OCI-LY7 (cell line): ENCODE data around the gene STIP1.

ENCODE experiments used
- EZH2phosphoT487 ChIP-seq: fragments of 200-600 bp; sonication (generic); IDR thresholded peaks from 2 replicates; pipeline ENCODE4 v1.6.1; 2018; ENCODE audit warnings: low read depth, borderline replicate concordance, mild to moderate bottlenecking, mixed run types, antibody characterized with exemption, low read length, moderate library complexity, mixed read lengths
- TF ChIP-seq, protein P1 (sequence below): fragments of 200-600 bp; sonication (generic); conservative IDR thresholded peaks from 2 replicates; pipeline ENCODE4 v1.5.1; 2014; ENCODE audit warnings: mild to moderate bottlenecking, antibody characterized with exemption, low read length, moderate library complexity, mixed read lengths

DNA sequence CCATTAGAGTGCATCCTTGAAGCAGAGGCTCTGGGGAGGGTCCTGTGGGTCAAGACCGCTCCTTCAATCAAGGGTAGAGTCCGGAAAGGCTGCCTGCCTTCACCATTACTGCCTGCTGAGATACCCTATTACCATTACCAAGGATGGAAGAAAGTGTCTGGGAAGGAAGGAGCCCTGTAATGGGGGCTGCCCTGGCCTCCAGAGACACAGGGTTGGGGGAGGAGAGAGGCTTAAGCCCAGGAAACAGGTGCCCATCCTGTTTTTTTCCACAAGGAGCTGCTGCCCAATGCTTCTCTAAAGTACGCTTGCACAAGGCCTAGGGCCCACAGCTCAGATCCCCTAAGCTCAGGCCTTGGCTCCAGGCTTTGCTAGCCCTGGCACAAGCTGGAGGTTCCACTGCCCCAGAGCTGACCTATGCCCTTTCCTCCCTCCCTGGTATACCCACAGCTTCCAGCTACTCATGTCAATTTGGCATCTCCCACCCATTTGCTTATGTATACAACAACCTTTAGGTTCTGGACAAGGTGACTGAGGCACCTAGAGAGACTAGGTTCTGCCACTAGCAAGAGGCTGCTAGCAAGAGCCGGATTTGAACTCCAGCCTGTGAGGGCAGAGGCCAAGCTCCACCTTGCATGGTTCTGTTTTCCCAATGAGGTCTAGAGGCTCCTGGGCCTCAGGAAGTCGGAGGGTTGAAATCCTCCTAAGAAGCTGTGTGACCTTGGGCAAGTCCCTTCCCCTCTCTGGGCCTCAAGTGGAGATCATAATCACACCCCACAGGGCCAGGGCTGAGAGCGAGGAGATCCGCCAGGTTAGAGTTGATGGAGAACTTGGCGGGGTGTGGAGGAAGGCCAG is 63.8 kb downstream of the STIP1 start:
- TF ChIP-seq, protein P1, sequence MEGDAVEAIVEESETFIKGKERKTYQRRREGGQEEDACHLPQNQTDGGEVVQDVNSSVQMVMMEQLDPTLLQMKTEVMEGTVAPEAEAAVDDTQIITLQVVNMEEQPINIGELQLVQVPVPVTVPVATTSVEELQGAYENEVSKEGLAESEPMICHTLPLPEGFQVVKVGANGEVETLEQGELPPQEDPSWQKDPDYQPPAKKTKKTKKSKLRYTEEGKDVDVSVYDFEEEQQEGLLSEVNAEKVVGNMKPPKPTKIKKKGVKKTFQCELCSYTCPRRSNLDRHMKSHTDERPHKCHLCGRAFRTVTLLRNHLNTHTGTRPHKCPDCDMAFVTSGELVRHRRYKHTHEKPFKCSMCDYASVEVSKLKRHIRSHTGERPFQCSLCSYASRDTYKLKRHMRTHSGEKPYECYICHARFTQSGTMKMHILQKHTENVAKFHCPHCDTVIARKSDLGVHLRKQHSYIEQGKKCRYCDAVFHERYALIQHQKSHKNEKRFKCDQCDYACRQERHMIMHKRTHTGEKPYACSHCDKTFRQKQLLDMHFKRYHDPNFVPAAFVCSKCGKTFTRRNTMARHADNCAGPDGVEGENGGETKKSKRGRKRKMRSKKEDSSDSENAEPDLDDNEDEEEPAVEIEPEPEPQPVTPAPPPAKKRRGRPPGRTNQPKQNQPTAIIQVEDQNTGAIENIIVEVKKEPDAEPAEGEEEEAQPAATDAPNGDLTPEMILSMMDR: no peak
- TF ChIP-seq EZH2phosphoT487: no peak
